HepG2 (cell line): ENCODE data around the gene TBCE. TPM values are rescaled to one million over a fixed set of nuclear protein-coding genes. Genes with fewer than 3 reads are reported as not detected.

ENCODE experiments used
- ATAC-seq: fragments of 200-7000 bp; cut with Tn5 transposase; 3 replicates; pipeline ENCODE4 v1.9.1; 2020; ENCODE audit warnings: mild to moderate bottlenecking, moderate library complexity
- BruUV-seq: library from RNA; stranded (reverse); fragments of 400-500 nt; replicated peaks from 2 replicates; lab custom pipeline; 2021; lab: Mats Ljungman, UMichigan
- CTCF ChIA-PET: fragments of 300-600 bp; formaldehyde crosslinking; extraction: SDS; loops from one replicate; lab custom pipeline; 2021; ENCODE audit warnings: low total read pairs, inconsistent platforms, low intra/inter-chr PET ratio; lab: Yijun Ruan, JAX
- POLR2A ChIA-PET: fragments of 350-600 bp; sonication (Branson Sonifier 250); formaldehyde crosslinking; loops from one replicate; lab custom pipeline; 2020; ENCODE audit warnings: antibody characterized with exemption, inconsistent platforms; lab: Yijun Ruan, JAX
- DNase-seq: peaks from one replicate; pipeline ENCODE4 v3.0.0-alpha.2; 2015; ENCODE audit warnings: low spot score
- FAIRE-seq: peaks from 3 replicates; lab custom pipeline; 2011; peaks lifted over from hg19 to GRCh38; lab: Jason Lieb, UNC
- H2AFZ ChIP-seq: one replicate; pipeline ENCODE4 v1.6.1; 2011; ENCODE audit warnings: low read length, inconsistent platforms
- H3K27ac ChIP-seq: fragments of 300-600 bp; 3 replicates; pipeline ENCODE4 v1.8.0; 2011; ENCODE audit warnings: mixed run types, mild to moderate bottlenecking, mixed read lengths, low read length, inconsistent platforms; ENCODE audit not compliant: insufficient read depth; ENCODE audit errors: extremely low read length
- H3K27me3 ChIP-seq, 2 experiments: fragments of 200-600 bp in 1 of 2; 2 replicates in 1 of 2; 3 replicates in 1 of 2; pipeline versions ENCODE4 v1.6.0 to v1.8.0; 2011; ENCODE audit warnings: low read length in 2 of 2, mild to moderate bottlenecking in 2 of 2, moderate library complexity in 2 of 2, inconsistent platforms in 1 of 2; ENCODE audit not compliant: insufficient read depth in 2 of 2, control insufficient read depth in 1 of 2
- H3K36me3 ChIP-seq, 2 experiments: fragments of 200-600 bp in 1 of 2; replicated peaks in 1 of 2; 2 replicates in 1 of 2; 3 replicates in 1 of 2; pipeline versions ENCODE4 v1.5.1 to v1.8.0; 2011; ENCODE audit warnings: low read length in 2 of 2, inconsistent platforms in 1 of 2; ENCODE audit not compliant: insufficient read depth in 2 of 2, control insufficient read depth in 1 of 2
- H3K4me1 ChIP-seq: 2 replicates; pipeline ENCODE4 v1.5.1; 2012; ENCODE audit warnings: low read length, inconsistent platforms; ENCODE audit not compliant: insufficient read depth
- H3K4me2 ChIP-seq: 2 replicates; pipeline ENCODE4 v1.6.0; 2011; ENCODE audit warnings: low read depth, low read length, inconsistent platforms
- H3K4me3 ChIP-seq, 3 experiments: fragments of 200-600 bp in 1 of 3; sonication (generic), shearing (Covaris generic) in 1 of 3; replicated peaks in 1 of 3; 2 replicates each; pipeline ENCODE4 v1.5.1; 2011 to 2016; ENCODE audit warnings: low read length in 3 of 3, inconsistent platforms in 2 of 3, low read depth in 2 of 3, mild to moderate bottlenecking in 2 of 3, control low read depth in 1 of 3, mixed read lengths in 1 of 3; ENCODE audit not compliant: insufficient read depth in 1 of 3
- H3K79me2 ChIP-seq: one replicate; pipeline ENCODE4 v1.6.1; 2011; ENCODE audit warnings: low read length, inconsistent platforms; ENCODE audit not compliant: insufficient read depth
- H3K9ac ChIP-seq: 2 replicates; pipeline ENCODE4 v1.6.0; 2011; ENCODE audit warnings: mild to moderate bottlenecking, low read depth, low read length, inconsistent platforms; ENCODE audit not compliant: insufficient read depth
- H3K9me3 ChIP-seq: 2 replicates; pipeline ENCODE4 v1.5.1; 2012; ENCODE audit warnings: mild to moderate bottlenecking, low read length
- H4K20me1 ChIP-seq: 2 replicates; pipeline ENCODE4 v1.6.0; 2011; ENCODE audit warnings: inconsistent platforms, mild to moderate bottlenecking, low read length, moderate library complexity; ENCODE audit not compliant: insufficient read depth
- FOSL2 ChIP-seq: sonication (generic); formaldehyde crosslinking; IDR thresholded peaks from 2 replicates; pipeline ENCODE4 v1.4.0; 2020; ENCODE audit warnings: missing genetic modification reagents
- FOXK2 ChIP-seq: fragments of 450-650 bp; IDR thresholded peaks from 2 replicates; pipeline ENCODE4 v1.6.1; 2016
- FUBP1 ChIP-seq: sonication (generic); formaldehyde crosslinking; IDR thresholded peaks from 2 replicates; pipeline ENCODE4 v1.5.1; 2020; ENCODE audit warnings: missing genetic modification reagents, mild to moderate bottlenecking, borderline replicate concordance
- NKX3-1 ChIP-seq: sonication (generic); formaldehyde crosslinking; IDR thresholded peaks from 2 replicates; pipeline ENCODE4 v1.5.0; 2020; ENCODE audit warnings: missing genetic modification reagents
- RCOR2 ChIP-seq: IDR thresholded peaks from 2 replicates; pipeline ENCODE4 v1.6.1; 2016; ENCODE audit warnings: missing biosample characterization, missing genetic modification reagents
- SAP130 ChIP-seq: IDR thresholded peaks from 2 replicates; pipeline ENCODE4 v1.6.1; 2016; ENCODE audit warnings: low read depth
- ZNF282 ChIP-seq: fragments of 450-650 bp; IDR thresholded peaks from 2 replicates; pipeline ENCODE4 v1.6.1; 2018; ENCODE audit not compliant: partially characterized antibody
- WGBS: methylation state at CpG from one replicate; pipeline ENCODE4 v1.1.6; 2017; ENCODE audit warnings: low lambda C conversion rate; 5-methylcytosine and 5-hydroxymethylcytosine counted together
- in situ Hi-C: cut with HindIII; loops from 2 replicates; pipeline ENCODE4 v1.10.0; 2017; ENCODE audit warnings: low pct_unique_long_range_greater_than_20kb; ENCODE audit not compliant: extremely low pct_ligation_motif_present
- intact Hi-C: fragments of 100-400 bp; cut with micrococcal nuclease; formaldehyde crosslinking; loops from one replicate; pipeline ENCODE4 v1.10.0; 2022; ENCODE audit not compliant: unreplicated experiment
- polyA plus RNA-seq, 8 experiments: library from polyadenylated mRNA; depleted of rRNA in 3 of 8; stranded (reverse) in 7 of 8; unstranded in 1 of 8; fragments of >200 nt; fragmentation: Illumina TruSeq in 4 of 8; extraction: Trizol in 4 of 8; gene quantifications; 2 replicates each; pipeline versions ENCODE4 v1.2.1 to v1.2.3, GENCODE V29; 2011 to 2016; ENCODE audit warnings: low read depth in 4 of 8, missing spikeins in 1 of 8, mixed read lengths in 1 of 8; ENCODE audit not compliant: insufficient read depth in 1 of 8
- total RNA-seq, 5 experiments: library from RNA; depleted of rRNA; stranded (reverse); fragments of >200 nt; fragmentation: Illumina TruSeq; extraction: Trizol; gene quantifications; 2 replicates each; pipeline ENCODE4 v1.2.3, GENCODE V29; 2016; ENCODE audit warnings: low read depth in 1 of 5

Gene TBCE
- total and polyA plus RNA-seq, 2 of the 13 experiments (the other 11 are each of a cell fraction or from before 2014, with no cell fraction given), result 25.6 to 31.1 TPM

- no peak for TF ChIP-seq ZNF282
Measured at GRCh38 chr1:235397733-235398132, 30.5 kb downstream of the TBCE start (continued).

GRCh38 chr1:235399661-235400060, 32.4 kb downstream of the TBCE start:
- WGBS, result 84% methylated on average over 6 of the region's 6 CpGs
- Histone ChIP-seq H3K4me2 (no peak overlapping the region), H3K9ac (no peak overlapping the region), H3K79me2 (peaks cover 66% of the 10 kb centered on the region), H3K36me3 (peaks cover 0 to 6% of the 10 kb centered on the region in 2 experiments; a peak in 1 of 5 replicates), H4K20me1 (no peaks in the 10 kb centered on the region), H3K4me3 (no peak overlapping the region), H2AFZ (no peak overlapping the region), H3K4me1 (peaks cover 32% of the 10 kb centered on the region)
- ChIA-PET POLR2A (interaction anchor here (1.4 kb wide), 1 partner anchor 32 kb away, joined by 3 read pairs; the partner anchor contains the start of gene TBCE), CTCF (no interaction called here)
- in situ Hi-C loops, result no loop called here
- intact Hi-C loops, result no loop called here
- BruUV-seq, result no TSS peak
- no peak for DNase-seq
- TF ChIP-seq RCOR2 (CRISPR knock-in tag), result no peak
- no peak for TF ChIP-seq FUBP1 (CRISPR knock-in tag)
- TF ChIP-seq FOXK2, result no peak
- TF ChIP-seq, all 625 proteins: peak for 0
- Histone ChIP-seq H3K27ac (no peak overlapping the region), H3K9me3 (no peaks in the 10 kb centered on the region), H3K27me3 (no peaks in the 10 kb centered on the region)
- FAIRE-seq (no peak), ATAC-seq (no peak)

GRCh38 chr1:235401251-235401650, 34.0 kb downstream of the TBCE start:
- H3K79me2 ChIP-seq, result peaks cover 61% of the 10 kb centered on the region
- TF ChIP-seq NKX3-1 (no peak), FOSL2 (CRISPR knock-in tag) (no peak), SAP130 (CRISPR knock-in tag) (no peak)
- CTCF ChIA-PET, result no interaction called here
- FAIRE-seq (no peak), DNase-seq (no peak), ATAC-seq (no peak)
- peak overlapping the region; percentile 30 for H3K27ac ChIP-seq
- peaks cover 39% of the 10 kb centered on the region for H3K4me1 ChIP-seq
- H3K9ac ChIP-seq, result no peak overlapping the region
- BruUV-seq, result no TSS peak
- peaks cover 0 to 6% of the 10 kb centered on the region in 2 experiments; a peak in 1 of 5 replicates for H3K36me3 ChIP-seq
- no peak overlapping the region for H3K4me3 ChIP-seq
- in situ Hi-C loops (no loop called here), intact Hi-C loops (no loop called here)
- H3K9me3 ChIP-seq, result no peaks in the 10 kb centered on the region
- POLR2A ChIA-PET, result no interaction called here
- H2AFZ ChIP-seq, result no peak overlapping the region
- H4K20me1 ChIP-seq, result no peaks in the 10 kb centered on the region
- no peak overlapping the region for H3K4me2 ChIP-seq
- WGBS, result 98% methylated on average over 4 of the region's 4 CpGs
- H3K27me3 ChIP-seq, result no peaks in the 10 kb centered on the region
